ENCODE measurements around the gene SNX20. TPM values are rescaled to one million over a fixed set of nuclear protein-coding genes. Genes with fewer than 3 reads are reported as not detected.

The SNX20 gene
- total and polyA plus RNA-seq, 10 of the 15 experiments (the other 5 are each of a cell fraction or from before 2014, with no cell fraction given): 4.6 to 30.8 (median 21.9) TPM

DNA sequence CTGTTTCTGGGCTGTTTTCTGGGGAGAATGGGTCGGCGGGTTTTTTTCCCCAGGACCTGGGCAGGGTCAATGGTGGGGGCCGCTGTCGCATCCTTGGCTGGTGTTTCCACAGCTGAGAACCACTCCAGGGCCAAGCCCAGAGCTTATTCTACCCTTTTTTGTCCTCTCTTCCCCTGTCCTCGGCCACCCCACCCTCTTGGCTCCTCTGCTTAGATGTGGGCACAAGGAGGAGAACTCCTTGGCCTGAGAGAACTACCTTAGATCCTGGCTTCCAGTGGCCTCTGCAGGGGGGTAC lies 16.3 kb upstream of the SNX20 start:
- no peak for FAIRE-seq
- Histone ChIP-seq H3K27ac (ENCODE audit: control insufficient read depth, insufficient read depth) (peak overlapping the region; percentile 95), H3K9me3 (replicated peaks; ENCODE audit: control insufficient read depth, insufficient read depth, low read length) (no peaks in the 10 kb centered on the region), H4K20me1 (ENCODE audit: control insufficient read depth, insufficient read depth) (no peaks in the 10 kb centered on the region), H3K4me3 (peak overlapping the region; percentile 72), H3K4me2 (ENCODE audit: control insufficient read depth, insufficient read depth) (peak overlapping the region; percentile 100), H3K4me1 (ENCODE audit: control insufficient read depth, insufficient read depth, low read length) (peaks cover 57% of the 10 kb centered on the region), H2AFZ (ENCODE audit: control insufficient read depth, low read depth, low read length) (peak overlapping the region; percentile 75; the same call in 1 of the 2 replicates), H3K79me2 (ENCODE audit: control insufficient read depth, insufficient read depth, low read length) (peaks cover 65% of the 10 kb centered on the region), H3K36me3 (ENCODE audit: control insufficient read depth in 2 of 2, insufficient read depth in 2 of 2, low read length in 1 of 2) (peaks cover 0 to 3% of the 10 kb centered on the region in 2 experiments; a peak in 2 of 4 replicates), H3K27me3 (replicated peaks in 1 of 2; ENCODE audit: control insufficient read depth in 2 of 2, insufficient read depth in 2 of 2, low read length in 1 of 2) (no peaks in the 10 kb centered on the region), H3K9ac (ENCODE audit: control insufficient read depth, insufficient read depth, low read length) (peak overlapping the region; percentile 85)
- in situ Hi-C loops (cut with MboI): no loop called here
- ATAC-seq: peak; percentile 6
- 78% methylated on average over 5 of the region's 5 CpGs for WGBS (ENCODE audit: insufficient coverage, insufficient replicate concordance, low lambda C conversion rate, missing lambda C conversion rate)
- ChIA-PET SMC1A (ENCODE audit: uncharacterized antibody, unreplicated experiment) (interaction anchor here (2.3 to 8.3 kb wide), 6 partner anchors 15 to 48 kb away, joined by 7 to 190 read pairs (median 36); partner anchors contain the start of genes CYLD and SNX20), CTCF (interaction anchor here (1.1 to 9.4 kb wide), 12 partner anchors 11 to 631 kb away, joined by 3 to 86 read pairs (median 10); partner anchors contain the start of gene CYLD), RAD21 (ENCODE audit: unreplicated experiment) (interaction anchor here (1.0 to 9.9 kb wide), 9 partner anchors 11 to 49 kb away, joined by 3 to 121 read pairs (median 28); partner anchors contain the start of genes CYLD and SNX20), POLR2A (interaction anchor here (1.0 to 8.3 kb wide), 8 partner anchors 13 to 47 kb away, joined by 3 to 116 read pairs (median 18); partner anchors contain the start of genes CYLD and SNX20)
- 0 out of 2 replicates have a peak, but pooled peaks have one; percentile 34 for TF ChIP-seq WRNIP1 (IDR thresholded peaks at IDR 0.05; ENCODE audit: borderline replicate concordance, low read depth, low read length)
- TF ChIP-seq TAF1 (IDR thresholded peaks at IDR 0.05; ENCODE audit: borderline replicate concordance, low read depth, low read length): no peak
- TF ChIP-seq SPI1 (IDR thresholded peaks at IDR 0.05; ENCODE audit: borderline replicate concordance, insufficient read depth, low read depth, low read length): no peak
- intact Hi-C loops (cut with micrococcal nuclease; ENCODE audit: unreplicated experiment): loop anchor here (5.0 kb wide), 1 partner anchor 420 kb away; no protein-coding TSS in a partner anchor
- no peak for DNase-seq (ENCODE audit: low read depth, low spot score)
- BruUV-seq (replicated peaks): no TSS peak

Data from GM12878 (cell line).